ENCODE data around the gene WWOX.

Gene WWOX

DNA sequence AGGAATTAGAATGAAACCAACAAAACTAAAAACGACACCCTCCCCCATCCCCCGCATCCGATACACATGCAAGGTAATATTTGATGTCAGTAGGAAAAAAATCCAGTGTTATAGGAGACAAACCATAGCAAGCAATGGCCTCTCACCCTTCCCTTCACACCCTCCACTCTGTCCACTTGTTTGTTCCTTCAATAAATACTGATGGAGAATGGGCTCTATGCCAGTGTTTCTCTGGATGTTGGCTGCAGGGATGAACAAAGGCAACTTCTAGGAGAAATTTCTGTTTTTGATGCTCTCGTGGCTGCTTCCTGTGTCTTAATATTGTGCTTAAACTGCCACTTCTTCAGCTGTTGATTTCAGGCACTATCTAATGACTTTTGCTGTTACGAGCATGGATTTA lies 98.8 kb downstream of the WWOX start:
- no peak for DNase-seq

- no peak for DNase-seq
Measured at GRCh38 chr16:78199325-78200022, 100.0 kb downstream of the WWOX start.

GRCh38 chr16:78200023-78200389 lies 100.6 kb downstream of the WWOX start:
- no peak for DNase-seq

GRCh38 chr16:78200623-78201096 lies 101.2 kb downstream of the WWOX start:
- DNase-seq: no peak

GRCh38 chr16:78205506-78205905 lies 106.1 kb downstream of the WWOX start:
- DNase-seq: no peak

- no peak for DNase-seq
Measured at GRCh38 chr16:78206623-78207223, 107.3 kb downstream of the WWOX start.

DNA sequence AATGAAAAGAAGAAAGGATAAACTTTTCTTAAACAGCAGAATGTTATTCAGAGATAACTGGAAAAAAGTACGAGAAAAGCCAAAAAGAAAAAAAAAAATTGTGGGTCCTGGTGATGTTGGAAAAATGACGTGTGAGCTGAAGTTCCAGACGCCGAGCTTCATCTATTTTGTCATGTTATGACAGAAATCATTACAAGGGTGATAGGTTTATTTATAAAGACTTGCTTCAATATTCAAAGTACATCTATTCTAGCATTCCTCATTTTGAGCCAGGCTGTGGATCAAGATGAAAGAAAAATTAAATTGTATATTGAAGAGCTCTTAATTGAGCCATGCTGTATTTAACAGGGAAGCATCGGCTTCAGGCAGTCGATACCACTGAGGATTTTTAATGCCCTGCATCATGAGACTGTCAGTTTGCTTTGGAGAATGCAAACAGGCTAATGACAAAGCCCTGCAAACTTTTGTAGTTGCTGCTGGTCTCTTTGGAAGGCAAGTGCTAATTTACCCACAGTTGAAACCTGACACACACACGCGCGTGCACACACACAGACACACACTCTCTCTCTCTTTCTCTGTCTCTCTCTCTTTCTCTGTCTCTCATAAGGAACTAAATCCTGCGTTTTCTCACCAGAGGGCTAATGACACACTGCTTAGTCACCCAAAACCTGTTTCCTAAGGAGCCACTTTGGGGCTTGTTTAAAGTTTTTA lies 110.7 kb downstream of the WWOX start:
- DNase-seq: no peak

- no peak for DNase-seq
Measured at GRCh38 chr16:78211020-78211599, 111.7 kb downstream of the WWOX start.

- DNase-seq: no peak
Measured at GRCh38 chr16:78211946-78212345, 112.5 kb downstream of the WWOX start.

GRCh38 chr16:78212674-78213073 lies 113.2 kb downstream of the WWOX start:
- no peak for DNase-seq

DNA sequence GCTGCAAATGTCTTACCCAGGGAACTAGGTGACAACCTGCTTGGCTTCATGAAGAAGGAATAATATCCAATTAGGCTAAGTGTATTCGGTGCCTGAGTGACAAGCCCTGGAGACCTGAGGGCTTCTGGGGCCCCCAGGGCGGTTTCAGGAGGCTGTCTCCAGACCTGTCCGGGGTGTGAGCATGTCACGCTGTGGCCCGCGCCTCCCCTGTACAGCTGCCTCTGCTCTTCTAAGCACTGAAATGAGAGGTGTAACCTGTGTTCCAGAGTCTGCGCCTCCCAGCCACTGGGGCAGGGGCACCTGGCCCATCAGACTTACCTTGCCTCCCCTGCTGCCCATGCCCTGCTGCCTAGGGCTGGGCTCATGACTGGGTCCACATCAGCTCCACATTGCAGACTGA lies 114.3 kb downstream of the WWOX start:
- no peak for DNase-seq

DNA sequence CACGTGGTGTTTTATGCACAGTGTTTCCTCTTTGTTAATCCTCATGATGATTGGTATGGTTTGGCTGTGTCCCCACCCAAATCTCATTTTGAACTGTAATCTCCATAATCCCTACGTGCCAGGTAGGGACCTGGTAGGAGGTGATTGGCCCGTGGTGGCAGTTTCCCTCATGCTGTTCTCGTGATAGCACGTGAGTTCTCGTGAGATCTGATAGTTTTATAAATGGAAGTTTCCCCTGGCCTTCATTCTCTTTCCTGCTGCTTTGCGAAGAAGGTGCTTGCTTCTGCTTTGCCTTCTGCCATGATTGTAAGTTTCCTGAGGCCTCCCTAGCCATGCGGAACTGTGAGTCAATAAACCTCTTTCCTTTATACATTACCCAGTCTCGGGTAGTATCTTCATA lies 115.8 kb downstream of the WWOX start:
- DNase-seq: no peak

DNA sequence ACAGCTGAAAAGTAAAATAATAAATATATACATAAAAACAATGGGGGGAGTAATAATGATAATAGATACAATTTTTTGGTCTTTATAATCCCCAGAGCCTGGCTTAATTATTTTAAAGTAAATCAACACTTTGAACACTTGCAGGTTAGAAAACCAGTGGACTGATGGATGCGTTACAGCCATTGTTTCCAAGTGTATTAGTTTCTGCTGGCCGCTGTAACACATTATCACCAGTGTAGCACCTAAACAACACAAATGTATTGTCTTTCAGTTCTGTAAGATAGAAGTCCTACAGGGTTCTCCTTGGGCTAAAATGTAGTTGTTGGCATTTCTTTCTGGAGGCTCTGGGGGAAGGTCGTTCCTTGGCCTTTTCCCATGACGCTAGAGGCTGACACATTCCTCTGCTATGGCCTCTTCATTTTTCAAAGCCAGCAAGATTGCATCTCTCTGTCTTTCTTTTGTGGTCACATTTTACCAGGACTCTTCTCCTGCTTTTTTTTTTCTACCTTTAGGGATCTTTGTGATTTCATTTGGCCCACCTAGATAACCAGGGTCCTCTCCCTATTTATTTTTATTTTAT lies 116.8 kb downstream of the WWOX start:
- no peak for DNase-seq

DNA sequence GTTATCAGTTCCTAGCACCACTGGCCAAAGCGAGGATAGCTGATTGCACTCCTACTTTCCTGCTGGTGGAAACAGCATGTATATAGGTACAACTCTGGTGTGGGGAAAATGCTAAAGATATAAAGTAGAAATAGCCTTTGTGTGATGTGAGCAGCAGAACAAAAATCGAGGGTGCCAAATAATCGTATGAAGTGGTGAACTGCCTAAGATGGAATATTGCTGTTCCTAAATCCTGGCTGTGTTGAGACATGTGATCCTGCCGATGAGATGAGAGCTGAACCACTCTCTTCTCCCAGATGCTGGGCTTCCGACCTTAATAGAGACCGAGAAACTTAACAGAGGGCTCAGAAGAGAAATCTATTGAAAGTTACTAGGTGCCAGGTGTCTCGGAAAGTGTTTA lies 117.8 kb downstream of the WWOX start:
- no peak for DNase-seq

- DNase-seq: no peak
Measured at GRCh38 chr16:78218279-78218678, 118.8 kb downstream of the WWOX start.

DNA sequence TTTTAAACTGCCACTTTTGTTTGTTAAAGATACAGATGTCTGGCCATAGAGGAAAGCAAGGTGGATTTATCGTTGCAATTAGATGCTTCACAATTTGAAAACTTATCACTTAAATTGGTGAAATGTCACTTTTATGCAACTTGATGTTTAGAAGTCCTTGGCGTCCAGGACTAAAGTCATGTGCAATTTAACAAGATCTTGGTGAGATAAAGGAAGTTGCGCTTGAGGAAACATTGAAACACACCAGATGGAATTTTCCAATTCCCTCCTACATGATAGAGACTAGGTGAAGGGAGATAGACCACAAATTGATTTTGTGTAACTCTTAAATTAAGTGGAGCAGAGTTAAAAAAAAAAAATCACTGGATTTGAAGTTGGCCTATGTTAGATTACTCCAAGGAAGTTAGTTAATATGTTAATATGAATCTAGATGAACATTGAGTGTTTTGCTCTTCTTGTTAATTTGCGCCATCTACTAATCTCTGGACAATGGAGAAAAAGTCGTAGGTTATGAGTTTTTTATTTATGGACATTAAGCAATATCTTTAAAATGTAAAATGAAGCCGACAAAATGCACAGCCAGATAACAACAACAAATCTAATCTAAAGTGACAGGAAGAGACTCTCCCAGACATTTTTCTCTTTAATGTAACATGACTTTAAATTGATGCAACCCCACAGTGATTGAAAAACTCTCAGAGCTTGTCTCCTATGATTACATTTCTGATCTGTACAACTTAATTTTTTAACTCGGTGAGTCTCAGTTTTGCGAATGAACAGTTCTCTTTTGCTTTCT lies 119.6 kb downstream of the WWOX start:
- no peak for DNase-seq

DNA sequence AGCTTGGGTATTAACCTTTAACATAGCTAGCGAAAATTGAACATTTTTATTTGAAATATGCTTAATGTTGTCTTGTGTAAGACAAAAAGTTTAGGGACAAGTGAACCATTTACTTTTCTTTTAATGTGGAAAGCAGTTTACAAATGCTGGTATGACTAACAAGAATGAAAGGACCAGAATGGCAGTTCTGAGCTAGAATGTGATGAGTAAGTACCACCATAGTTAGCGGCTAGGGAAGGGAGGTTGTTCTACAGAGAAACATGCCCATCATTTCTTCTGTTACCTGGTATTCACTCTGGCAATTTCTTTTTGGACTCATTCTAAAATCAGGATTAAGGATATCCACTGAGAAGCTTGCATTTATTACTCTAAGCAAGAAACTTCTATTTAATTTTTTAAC lies 121.1 kb downstream of the WWOX start:
- no peak for DNase-seq

GRCh38 chr16:78221892-78222291 lies 122.4 kb downstream of the WWOX start:
- no peak for DNase-seq

DNA sequence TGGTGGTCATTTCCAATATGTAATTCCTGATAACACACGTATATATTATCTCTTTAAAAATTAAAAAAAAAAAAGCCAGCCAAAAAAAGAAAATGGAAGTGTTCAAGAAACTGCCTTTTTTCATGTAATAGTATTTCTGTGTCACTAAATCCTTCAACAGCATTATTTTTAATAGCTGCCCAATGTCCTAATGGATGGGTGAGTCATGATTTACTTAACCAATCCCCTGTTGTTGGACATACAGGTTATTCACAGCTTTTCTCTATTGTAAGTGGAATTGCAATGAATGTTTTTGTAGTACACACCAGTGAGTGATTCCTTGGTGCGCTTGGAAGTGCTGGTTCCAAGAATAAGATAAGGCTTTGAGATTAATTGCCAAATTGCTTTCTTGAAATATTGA lies 124.9 kb downstream of the WWOX start:
- no peak for DNase-seq

GRCh38 chr16:78225919-78226318 lies 126.5 kb downstream of the WWOX start:
- DNase-seq: no peak

GRCh38 chr16:78227855-78228254 lies 128.4 kb downstream of the WWOX start:
- no peak for DNase-seq

DNA sequence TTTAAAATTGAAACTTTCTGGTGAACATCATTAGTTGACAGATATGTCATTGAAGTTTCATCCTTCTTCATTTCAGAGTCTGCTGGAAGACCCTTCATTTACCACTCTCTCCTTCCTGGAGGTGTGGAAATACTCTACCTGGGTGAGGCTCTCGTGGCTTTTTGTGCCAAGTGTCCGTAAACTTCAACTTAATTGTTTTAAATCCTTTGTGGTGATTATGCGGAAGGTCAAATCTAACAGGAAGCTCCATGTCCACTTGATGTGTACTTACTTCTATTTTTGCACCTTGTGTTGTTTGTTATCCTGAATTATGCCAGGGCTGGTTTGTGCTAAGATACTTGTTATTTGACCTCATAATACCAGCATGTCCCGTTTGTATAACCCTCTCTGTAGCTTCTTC lies 129.2 kb downstream of the WWOX start:
- DNase-seq: no peak

DNA sequence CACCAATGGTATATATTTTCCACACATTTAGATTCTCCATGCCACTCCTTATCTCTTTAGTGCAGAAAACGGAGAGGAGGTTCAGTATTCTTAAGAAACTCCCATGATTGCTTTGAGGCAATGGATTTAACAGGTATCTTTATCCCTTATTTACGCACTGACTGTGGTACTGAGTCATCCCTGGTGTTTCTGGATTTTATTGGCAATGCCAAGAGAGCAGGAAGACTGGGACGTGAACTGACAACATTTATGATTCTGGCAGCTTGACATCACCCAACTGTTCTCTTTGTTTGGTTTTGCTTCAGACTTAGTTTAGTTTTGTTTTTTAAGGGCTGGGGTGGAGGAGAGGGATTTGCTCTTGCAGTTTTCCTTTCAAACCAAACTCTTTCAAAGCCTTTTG lies 131.4 kb downstream of the WWOX start:
- no peak for DNase-seq
